Fibroblast of gingiva (primary cell): ENCODE results near the gene SUGCT.
"Not testable (repeated sequence)": the region's sequence is repeated elsewhere in the genome, so short reads cannot be mapped to it uniquely, and the experiment has no call there.

Experiments used
- DNase-seq: peaks from one replicate; pipeline ENCODE4 v3.0.0-alpha.2; 2011; ENCODE audit warnings: low read depth

SUGCT gene

DNA sequence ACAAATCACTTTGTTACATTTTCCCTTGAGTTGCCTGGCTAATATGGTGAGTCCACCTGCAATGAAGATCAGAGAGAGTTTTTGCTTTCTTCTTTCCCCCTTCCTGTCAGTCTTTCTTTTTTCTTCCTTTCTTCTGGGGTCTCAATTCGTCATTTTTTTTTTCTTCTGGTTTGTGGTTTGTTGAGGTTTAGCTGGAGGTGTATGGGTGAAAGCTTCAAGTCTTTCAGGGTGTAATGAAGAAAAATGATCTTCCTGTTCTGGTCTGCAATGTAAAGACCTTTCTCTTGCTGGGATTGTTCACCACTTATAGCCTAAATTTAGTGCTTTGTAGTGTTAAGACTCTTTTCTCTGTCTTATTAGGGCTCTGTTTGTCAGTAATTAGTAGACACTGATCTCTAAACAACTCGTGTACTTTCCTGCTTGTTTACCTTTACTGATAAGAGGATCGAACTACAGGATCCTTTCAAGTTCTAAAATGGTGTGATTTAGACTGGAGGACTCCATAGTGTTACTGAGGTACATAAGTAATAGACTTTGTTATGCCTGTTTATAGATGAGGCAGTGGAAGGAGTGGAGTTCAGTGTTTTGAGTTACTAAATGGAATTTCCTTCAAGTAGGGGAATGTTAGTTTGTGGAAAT lies 129.1 kb downstream of the SUGCT start:
- no peak for DNase-seq

DNA sequence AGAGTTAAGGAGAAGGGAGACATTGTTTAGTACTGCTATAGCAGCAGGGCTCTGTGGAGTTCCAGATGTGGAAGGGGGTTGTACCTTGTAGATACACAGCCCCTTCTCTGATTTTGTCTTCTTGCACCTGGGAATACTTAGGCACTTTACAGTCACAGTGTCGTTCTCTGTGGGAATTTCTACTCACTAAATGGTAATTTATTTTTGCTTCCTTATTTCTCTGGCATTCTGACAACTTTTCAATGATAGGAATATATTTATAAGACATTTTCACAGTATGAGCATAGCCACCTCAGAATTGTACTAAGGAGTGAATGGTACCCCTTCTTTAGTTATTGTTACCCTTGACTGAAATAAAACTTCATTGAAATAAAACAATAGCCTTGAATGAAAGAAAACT lies 132.8 kb downstream of the SUGCT start:
- no peak for DNase-seq

GRCh38 chr7:40268810-40269209 lies 134.0 kb downstream of the SUGCT start:
- not testable (repeated sequence) for DNase-seq

DNA sequence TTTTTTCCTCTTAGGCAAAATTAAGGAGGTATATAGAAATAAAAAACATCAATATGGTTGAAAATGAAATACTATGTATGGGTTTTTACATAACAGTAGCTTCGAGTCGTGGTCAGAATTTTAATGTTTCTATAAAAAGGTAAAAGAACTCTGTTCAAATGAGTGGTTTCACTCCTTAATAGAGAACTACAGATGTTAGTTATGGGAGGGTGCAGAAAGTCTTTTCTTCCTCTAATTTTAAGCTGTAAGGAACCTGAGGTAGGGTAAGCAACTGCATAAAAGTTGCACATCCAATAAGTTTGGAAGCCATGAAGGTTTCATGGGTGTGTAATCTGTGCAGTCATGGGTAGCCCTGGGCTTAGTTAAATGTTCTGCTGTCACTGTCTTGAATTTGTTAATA lies 141.3 kb downstream of the SUGCT start:
- no peak for DNase-seq

GRCh38 chr7:40279991-40280390 lies 145.2 kb downstream of the SUGCT start:
- DNase-seq: no peak

DNA sequence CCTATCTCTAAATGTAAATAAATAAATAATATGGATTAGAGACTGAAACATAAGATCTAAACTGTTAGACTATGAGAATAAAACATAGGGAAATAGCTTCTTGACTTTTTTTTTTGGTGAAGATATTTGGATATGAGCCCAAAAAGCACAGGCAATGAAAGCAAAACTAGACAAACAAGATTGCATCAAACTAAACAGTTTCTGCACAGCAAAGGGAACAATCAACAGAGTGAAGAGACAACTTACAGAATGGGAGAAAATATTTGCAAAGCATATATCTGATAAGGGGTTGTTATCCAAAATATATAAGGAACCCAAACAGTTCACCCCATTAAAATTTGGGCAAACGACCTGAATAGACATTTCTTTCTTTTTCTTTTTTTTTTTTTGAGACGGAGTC lies 148.1 kb downstream of the SUGCT start:
- DNase-seq: no peak

GRCh38 chr7:40283391-40283790 lies 148.6 kb downstream of the SUGCT start:
- no peak for DNase-seq

DNA sequence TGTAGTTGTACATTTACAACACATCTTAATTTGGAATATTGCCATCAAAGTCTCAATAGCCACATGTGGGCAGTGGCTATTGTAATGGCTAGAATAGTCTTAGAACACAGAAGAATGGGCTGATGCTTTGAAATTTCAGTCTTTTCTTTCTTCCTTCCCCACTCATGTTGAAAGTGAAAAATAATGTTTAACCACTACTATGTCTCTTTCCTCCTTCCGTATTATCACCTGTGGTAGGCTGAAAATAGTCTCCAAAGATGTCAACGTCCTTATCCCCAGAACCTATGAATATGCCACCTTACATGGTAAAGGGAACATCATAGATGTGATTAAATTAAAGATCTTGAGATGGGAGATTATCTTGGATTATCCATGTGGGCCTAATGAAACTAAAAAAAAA lies 154.0 kb downstream of the SUGCT start:
- DNase-seq: no peak

DNA sequence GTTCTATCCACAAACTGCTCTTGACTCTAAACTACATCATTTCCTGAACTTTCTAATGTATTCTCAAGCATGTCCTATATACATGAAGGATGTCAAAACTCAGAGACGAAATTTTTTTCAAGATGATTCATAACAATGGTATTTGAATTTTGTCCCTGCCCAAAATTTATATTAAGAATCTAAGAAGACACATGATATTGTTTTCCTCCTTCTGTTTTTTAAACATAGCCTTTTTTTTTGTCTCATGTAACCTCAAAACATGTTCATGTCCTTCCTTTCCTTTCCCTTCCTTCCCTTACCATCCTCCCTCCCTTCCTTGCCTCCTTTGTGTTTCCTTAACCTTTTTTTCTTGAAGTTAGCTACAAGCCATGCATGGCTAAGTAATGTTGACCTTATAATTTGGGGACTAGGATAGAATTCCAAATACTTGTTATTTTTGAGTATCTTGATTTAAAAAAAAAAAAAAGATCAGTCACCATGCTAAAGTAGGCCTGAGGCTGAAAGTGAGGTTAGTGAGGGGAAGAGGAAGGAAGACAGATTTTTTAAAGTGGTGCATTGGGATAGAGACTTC lies 163.0 kb downstream of the SUGCT start:
- peak; percentile 58 for DNase-seq

GRCh38 chr7:40298421-40298820 lies 163.6 kb downstream of the SUGCT start:
- DNase-seq: peak; percentile 13

DNA sequence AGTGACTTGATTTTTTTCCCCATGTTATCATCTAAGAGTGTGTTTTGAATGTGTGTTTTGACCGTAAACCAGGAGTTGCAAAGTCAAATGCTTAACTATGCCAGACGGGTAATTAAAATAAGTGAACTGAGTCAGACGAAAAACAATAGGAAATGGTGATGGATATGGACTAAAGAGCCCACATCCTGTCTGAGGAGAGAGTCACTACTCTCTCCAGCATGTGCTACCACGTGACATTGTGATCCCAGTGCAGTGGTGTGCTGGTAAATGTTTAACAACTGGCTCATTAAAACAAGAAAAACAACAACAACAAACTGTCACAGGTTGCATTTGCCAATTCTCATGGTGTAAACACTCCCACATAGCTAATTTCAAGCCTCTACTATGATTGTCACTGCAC lies 164.3 kb downstream of the SUGCT start:
- DNase-seq: peak; percentile 57

- no peak for DNase-seq
These were observed 165.4 kb downstream of the SUGCT start for GRCh38 chr7:40300146-40300670.

DNA sequence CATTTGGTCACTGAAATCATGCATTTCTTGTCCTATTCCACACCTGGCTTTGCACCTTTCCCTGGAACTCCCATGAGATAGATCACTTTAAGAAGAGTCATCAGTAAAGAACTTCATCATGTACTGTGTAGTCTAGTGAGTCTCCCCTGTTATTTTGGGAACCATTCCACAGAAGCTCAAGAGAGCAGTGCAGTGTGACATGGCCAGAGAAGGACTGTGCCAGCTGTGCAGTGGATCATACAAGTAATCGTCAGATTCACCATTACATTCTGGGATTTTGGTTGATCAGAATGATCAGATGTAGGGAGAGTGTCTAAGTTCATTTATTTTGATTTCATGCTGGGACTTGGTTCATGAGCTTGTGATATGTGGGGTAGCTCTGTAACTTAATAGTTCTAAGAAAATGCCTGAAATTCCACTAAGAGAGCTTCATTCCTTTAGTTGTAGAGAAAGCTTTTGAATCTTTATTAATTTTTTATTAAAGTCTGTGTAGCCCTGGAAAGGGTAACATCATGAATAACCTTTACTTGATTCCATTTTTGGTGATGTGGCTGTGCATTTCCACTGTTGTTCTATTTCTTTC lies 166.8 kb downstream of the SUGCT start:
- peak; percentile 8 for DNase-seq

- DNase-seq: no peak
These were observed 169.2 kb downstream of the SUGCT start for GRCh38 chr7:40303996-40304395.

DNA sequence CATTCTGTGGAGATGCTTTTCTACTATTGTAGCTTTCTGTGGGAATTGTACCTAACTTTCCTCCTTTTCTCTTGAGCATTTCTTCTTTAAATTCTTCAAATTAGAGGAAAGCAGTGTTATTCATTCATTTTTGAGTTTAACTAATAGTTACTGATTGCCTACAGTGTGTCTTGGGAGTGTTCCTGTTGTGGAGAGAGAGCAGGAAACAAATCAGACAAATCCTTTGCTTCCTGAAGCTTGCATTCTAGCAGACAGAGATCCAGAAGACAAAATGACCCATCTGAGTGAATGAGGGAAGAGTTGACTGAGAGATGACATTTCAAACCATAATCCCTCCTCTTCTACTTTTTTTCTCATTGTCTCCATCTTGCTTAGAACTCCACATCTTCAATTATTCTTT lies 170.4 kb downstream of the SUGCT start:
- no peak for DNase-seq

DNA sequence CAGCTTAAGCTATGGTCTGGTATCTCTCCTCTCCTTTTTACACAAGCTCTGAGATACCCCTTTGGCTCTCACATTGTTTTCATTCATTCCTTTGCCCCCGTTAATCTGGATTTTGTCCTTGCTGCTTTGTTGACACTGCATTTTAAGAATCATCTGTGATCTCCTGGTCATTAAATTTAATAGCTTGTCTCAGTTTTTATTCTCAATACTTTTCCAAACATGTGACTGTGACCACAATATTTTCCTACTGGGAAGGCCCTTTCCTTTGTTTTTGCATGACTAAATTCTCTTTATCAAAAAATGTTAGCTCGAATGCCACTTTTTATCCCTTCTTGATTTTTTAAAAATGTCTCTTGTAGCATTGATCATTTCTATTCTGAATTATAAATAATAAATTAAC lies 171.2 kb downstream of the SUGCT start:
- no peak for DNase-seq

DNA sequence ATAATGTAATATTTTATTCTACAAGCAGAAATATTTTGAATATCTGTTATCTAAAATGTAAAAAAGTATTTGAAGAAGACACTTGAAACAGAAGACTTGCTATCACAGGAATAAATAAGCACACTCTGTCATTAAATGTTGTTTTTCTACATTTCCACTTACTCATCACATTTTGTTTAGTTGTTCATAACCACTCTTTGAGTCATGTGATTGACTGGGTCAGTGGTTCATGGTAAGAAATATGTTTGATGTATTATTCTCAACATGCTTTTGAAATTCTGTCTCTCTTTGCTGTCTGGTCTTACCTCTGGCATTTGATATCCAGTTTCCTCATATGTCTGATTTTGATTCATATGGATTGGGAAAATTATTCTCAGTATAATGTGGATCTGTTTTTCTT lies 171.8 kb downstream of the SUGCT start:
- DNase-seq: peak; percentile 60

- DNase-seq: no peak
These were observed 175.5 kb downstream of the SUGCT start for GRCh38 chr7:40310258-40310657.

GRCh38 chr7:40311307-40311706 lies 176.5 kb downstream of the SUGCT start:
- DNase-seq: no peak

- no peak for DNase-seq
These were observed 180.5 kb downstream of the SUGCT start for GRCh38 chr7:40315277-40315676.

GRCh38 chr7:40316176-40316575 lies 181.4 kb downstream of the SUGCT start:
- DNase-seq: no peak

GRCh38 chr7:40324914-40325313 lies 190.1 kb downstream of the SUGCT start:
- no peak for DNase-seq

DNA sequence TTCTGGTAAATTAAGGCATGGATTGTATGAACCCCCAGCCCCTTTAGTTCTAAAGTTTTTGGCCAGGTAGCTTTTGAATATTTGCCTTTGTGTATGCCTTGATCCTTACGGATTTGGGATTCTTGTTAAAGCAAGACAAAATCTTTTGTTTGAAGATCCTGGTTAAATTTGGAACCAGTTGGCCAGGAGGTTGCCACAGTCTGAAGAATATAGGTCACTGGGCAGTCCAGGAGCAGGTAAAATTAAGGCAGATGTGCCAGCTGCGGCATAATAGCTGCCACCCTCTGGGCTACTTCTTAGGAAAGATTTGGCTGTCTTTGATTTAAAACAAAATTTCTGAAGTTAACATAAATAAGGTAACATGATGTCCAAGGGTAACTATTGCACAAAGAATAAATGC lies 192.3 kb downstream of the SUGCT start:
- no peak for DNase-seq

- DNase-seq: peak; percentile 2
These were observed 193.1 kb downstream of the SUGCT start for GRCh38 chr7:40327873-40328272.
